GM12878 (cell line): ENCODE results near the gene TPBGL. TPM values are rescaled to one million over a fixed set of nuclear protein-coding genes. Genes with fewer than 3 reads are reported as not detected.

Experiments used
- ATAC-seq: fragments of 200-7000 bp; cut with Tn5 transposase; 3 replicates; pipeline ENCODE4 v1.9.1; 2020; ENCODE audit warnings: mild to moderate bottlenecking, moderate library complexity
- BruUV-seq: library from RNA; stranded (reverse); fragments of 400-500 nt; replicated peaks from 2 replicates; lab custom pipeline; 2021; lab: Mats Ljungman, UMichigan
- CTCF ChIA-PET: fragments of 300-600 bp; sonication (Branson Sonifier 250); formaldehyde crosslinking; extraction: SDS; loops from one replicate; lab custom pipeline; 2021; ENCODE audit warnings: inconsistent platforms; lab: Yijun Ruan, JAX
- POLR2A ChIA-PET: fragments of 350-600 bp; formaldehyde crosslinking; extraction: SDS; loops from one replicate; lab custom pipeline; 2021; ENCODE audit warnings: inconsistent platforms; lab: Charles Lee
- RAD21 ChIA-PET: fragments of 300-600 bp; sonication (Branson Sonifier 250); formaldehyde crosslinking; loops from one replicate; lab custom pipeline; 2023; ENCODE audit warnings: antibody characterized with exemption; ENCODE audit not compliant: unreplicated experiment; lab: Charles Lee
- SMC1A ChIA-PET: fragments of 300-600 bp; sonication (Branson Sonifier 250); formaldehyde crosslinking; loops from one replicate; lab custom pipeline; 2023; ENCODE audit not compliant: unreplicated experiment, uncharacterized antibody; lab: Charles Lee
- DNase-seq: peaks from one replicate; pipeline ENCODE4 v3.0.0-alpha.2; 2011; ENCODE audit warnings: low read depth, low spot score
- FAIRE-seq: peaks from 3 replicates; lab custom pipeline; 2011; peaks lifted over from hg19 to GRCh38; lab: Jason Lieb, UNC
- H2AFZ ChIP-seq: 2 replicates; pipeline ENCODE4 v1.6.0; 2011; ENCODE audit warnings: low read depth, low read length, control low read depth; ENCODE audit not compliant: control insufficient read depth
- H3K27ac ChIP-seq: 2 replicates; pipeline ENCODE4 v1.5.1; 2011; ENCODE audit warnings: control low read depth; ENCODE audit not compliant: control insufficient read depth, insufficient read depth
- H3K27me3 ChIP-seq, 2 experiments: replicated peaks in 1 of 2; 2 replicates each; pipeline versions ENCODE4 v1.6.0 to v1.6.1; 2011; ENCODE audit warnings: low read length in 1 of 2; ENCODE audit not compliant: control insufficient read depth in 2 of 2, insufficient read depth in 2 of 2
- H3K36me3 ChIP-seq, 2 experiments: 2 replicates each; pipeline ENCODE4 v1.5.1; 2011; ENCODE audit warnings: low read length in 1 of 2; ENCODE audit not compliant: control insufficient read depth in 2 of 2, insufficient read depth in 2 of 2
- H3K4me1 ChIP-seq: 2 replicates; pipeline ENCODE4 v1.6.1; 2011; ENCODE audit warnings: mild to moderate bottlenecking, low read length, moderate library complexity, mixed read lengths; ENCODE audit not compliant: control insufficient read depth, insufficient read depth
- H3K4me2 ChIP-seq: 2 replicates; pipeline ENCODE4 v1.6.0; 2011; ENCODE audit warnings: control low read depth; ENCODE audit not compliant: control insufficient read depth, insufficient read depth
- H3K4me3 ChIP-seq: fragments of 200-600 bp; sonication (generic); 2 replicates; pipeline ENCODE4 v1.5.1; 2016
- H3K79me2 ChIP-seq: 2 replicates; pipeline ENCODE4 v1.6.0; 2011; ENCODE audit warnings: low read length; ENCODE audit not compliant: control insufficient read depth, insufficient read depth
- H3K9ac ChIP-seq: 2 replicates; pipeline ENCODE4 v1.8.0; 2011; ENCODE audit warnings: low read length, control low read depth, mixed read lengths; ENCODE audit not compliant: control insufficient read depth, insufficient read depth
- H3K9me3 ChIP-seq: replicated peaks from 3 replicates; pipeline ENCODE4 v1.5.1; 2011; ENCODE audit warnings: mild to moderate bottlenecking, low read length; ENCODE audit not compliant: control insufficient read depth, insufficient read depth
- H4K20me1 ChIP-seq: 2 replicates; pipeline ENCODE4 v1.6.0; 2011; ENCODE audit not compliant: control insufficient read depth, insufficient read depth
- CBFB ChIP-seq: IDR thresholded peaks from 2 replicates; pipeline ENCODE4 v1.6.1; 2016; ENCODE audit warnings: antibody characterized with exemption, low read depth
- CHD2 ChIP-seq: IDR thresholded peaks from 2 replicates; pipeline ENCODE4 v1.6.1; 2011; ENCODE audit warnings: low read depth, low read length, improper control_type of control experiment, borderline replicate concordance
- HSF1 ChIP-seq: fragments of 150-350 bp; IDR thresholded peaks from 2 replicates; pipeline ENCODE4 v1.6.1; 2014; ENCODE audit warnings: mild to moderate bottlenecking, low read depth, low read length
- IKZF1 ChIP-seq: fragments of 450-650 bp; conservative IDR thresholded peaks from 2 replicates; pipeline ENCODE4 v1.6.1; 2017; ENCODE audit warnings: antibody characterized with exemption, mild to moderate bottlenecking
- MEF2A ChIP-seq: IDR thresholded peaks from 2 replicates; pipeline ENCODE4 v1.6.1; 2011; ENCODE audit warnings: low read depth, mild to moderate bottlenecking, low read length, moderate library complexity; ENCODE audit not compliant: insufficient read depth
- MTA2 ChIP-seq: fragments of 450-650 bp; IDR thresholded peaks from 2 replicates; pipeline ENCODE4 v1.6.1; 2016; ENCODE audit warnings: low read depth, mild to moderate bottlenecking, moderate library complexity
- MYB ChIP-seq: fragments of 150-350 bp; IDR thresholded peaks from 2 replicates; pipeline ENCODE4 v1.6.1; 2014; ENCODE audit warnings: mild to moderate bottlenecking, low read depth, low read length, borderline replicate concordance
- NR2F1 ChIP-seq: fragments of 450-650 bp; conservative IDR thresholded peaks from 2 replicates; pipeline ENCODE4 v1.6.1; 2017; ENCODE audit warnings: mild to moderate bottlenecking
- WRNIP1 ChIP-seq: IDR thresholded peaks from 2 replicates; pipeline ENCODE4 v1.6.1; 2011; ENCODE audit warnings: low read depth, low read length, improper control_type of control experiment, borderline replicate concordance
- ZBTB40 ChIP-seq: fragments of 450-650 bp; IDR thresholded peaks from 2 replicates; pipeline ENCODE4 v1.6.1; 2016; ENCODE audit warnings: mild to moderate bottlenecking, moderate library complexity, borderline replicate concordance
- WGBS: methylation state at CpG from one replicate; pipeline ENCODE4 v1.1.6; 2016; ENCODE audit warnings: low lambda C conversion rate; ENCODE audit not compliant: insufficient replicate concordance, insufficient coverage; ENCODE audit errors: missing lambda C conversion rate; 5-methylcytosine and 5-hydroxymethylcytosine counted together
- in situ Hi-C: fragments of 300-500 bp; cut with MboI; formaldehyde crosslinking; loops from 9 replicates; pipeline ENCODE4 v1.14.3; 2018; ENCODE audit warnings: mixed read lengths
- intact Hi-C: fragments of 100-400 bp; cut with micrococcal nuclease; formaldehyde crosslinking; loops from one replicate; pipeline ENCODE4 v1.14.2; 2022; ENCODE audit not compliant: unreplicated experiment
- polyA plus RNA-seq, 11 experiments: library from polyadenylated mRNA; depleted of rRNA in 4 of 11; unstranded in 6 of 11; stranded (reverse) in 5 of 11; fragments of >200 nt; fragmentation: Nextera tagmentation in 4 of 11; fragmentation: Illumina TruSeq in 1 of 11; extraction: Ambion mirVana in 4 of 11; extraction: Trizol in 1 of 11; gene quantifications; 1 replicate in 1 of 11; 2 replicates in 10 of 11; pipeline versions ENCODE4 v1.2.1 to v1.2.3, GENCODE V29; 2011 to 2016; ENCODE audit warnings: inconsistent platforms in 2 of 11, missing spikeins in 2 of 11, low read depth in 1 of 11
- total RNA-seq, 4 experiments: library from RNA; depleted of rRNA in 3 of 4; stranded (reverse); fragments of >200 nt in 3 of 4; fragmentation: Illumina TruSeq in 1 of 4; extraction: Trizol in 1 of 4; gene quantifications; 2 replicates each; pipeline versions ENCODE4 v1.2.1 to v1.2.3, GENCODE V29; 2013 to 2021

The TPBGL gene
- total and polyA plus RNA-seq, 10 of the 15 experiments (the other 5 are each of a cell fraction or from before 2014, with no cell fraction given), result not detected

- CTCF ChIA-PET, result interaction anchor here (1.0 to 1.4 kb wide), 2 partner anchors 96 to 151 kb away, joined by 3 to 4 read pairs; no protein-coding TSS in a partner anchor
These were observed 51.2 kb downstream of the TPBGL start for GRCh38 chr11:75291741-75292140.

More at GRCh38 chr11:75291741-75292140, 51.2 kb downstream of the TPBGL start:
- no peaks in the 10 kb centered on the region for H3K27me3 ChIP-seq
- H3K4me1 ChIP-seq, result no peaks in the 10 kb centered on the region
- H3K9me3 ChIP-seq, result no peaks in the 10 kb centered on the region
- 14% methylated on average over 6 of the region's 6 CpGs for WGBS
- ChIA-PET POLR2A (no interaction called here), RAD21 (no interaction called here), SMC1A (no interaction called here)
- H4K20me1 ChIP-seq, result no peaks in the 10 kb centered on the region
- no peak for ATAC-seq
- FAIRE-seq, result no peak
- H3K79me2 ChIP-seq, result no peaks in the 10 kb centered on the region
- DNase-seq, result no peak
- no TSS peak for BruUV-seq
- H2AFZ ChIP-seq, result no peak overlapping the region
- no peaks in the 10 kb centered on the region; a peak in 1 of 4 replicates for H3K36me3 ChIP-seq
- TF ChIP-seq NR2F1, result no peak
- TF ChIP-seq ZBTB40, result no peak
- TF ChIP-seq MTA2, result no peak
- no peak for TF ChIP-seq IKZF1
- no peak for TF ChIP-seq MYB
- TF ChIP-seq CBFB, result no peak
- no peak for TF ChIP-seq CHD2
- no peak for TF ChIP-seq MEF2A
- no peak for TF ChIP-seq HSF1
- TF ChIP-seq WRNIP1, result no peak
- no peak overlapping the region for H3K9ac ChIP-seq
- H3K4me2 ChIP-seq, result no peak overlapping the region
- in situ Hi-C loops, result no loop called here
- no peak overlapping the region for H3K4me3 ChIP-seq
- no peak overlapping the region for H3K27ac ChIP-seq
- intact Hi-C loops, result no loop called here
